Hepatocyte (in vitro differentiated cells): Measurements from ENCODE around the gene OSBPL5. TPM values are rescaled to one million over a fixed set of nuclear protein-coding genes. Genes with fewer than 3 reads are reported as not detected.

Experiments
- DNase-seq: peaks from one replicate; pipeline ENCODE4 v3.0.0-alpha.2; 2016; ENCODE audit warnings: low spot score
- H2AFZ ChIP-seq: fragments of 200-600 bp; sonication (generic); 2 replicates; pipeline ENCODE4 v1.6.0; 2016; ENCODE audit warnings: antibody characterized with exemption, mild to moderate bottlenecking
- H3K27ac ChIP-seq: fragments of 200-600 bp; sonication (generic); 2 replicates; pipeline ENCODE4 v1.5.1; 2016; ENCODE audit warnings: mild to moderate bottlenecking
- H3K27me3 ChIP-seq: fragments of 200-600 bp; sonication (generic); 2 replicates; pipeline ENCODE4 v1.6.1; 2016
- H3K36me3 ChIP-seq: fragments of 200-600 bp; sonication (generic); replicated peaks from 2 replicates; pipeline ENCODE4 v1.5.1; 2016; ENCODE audit warnings: low read depth; ENCODE audit not compliant: insufficient read depth
- H3K4me1 ChIP-seq: fragments of 200-600 bp; sonication (generic); 2 replicates; pipeline ENCODE4 v1.5.1; 2016; ENCODE audit warnings: mild to moderate bottlenecking, moderate library complexity; ENCODE audit not compliant: insufficient read depth
- H3K4me2 ChIP-seq: fragments of 200-600 bp; sonication (generic); 2 replicates; pipeline ENCODE4 v1.6.0; 2016
- H3K4me3 ChIP-seq: fragments of 200-600 bp; sonication (generic); 2 replicates; pipeline ENCODE4 v1.5.1; 2016; ENCODE audit warnings: mild to moderate bottlenecking
- H3K79me2 ChIP-seq: fragments of 200-600 bp; sonication (generic); 2 replicates; pipeline ENCODE4 v1.6.0; 2017; ENCODE audit warnings: mild to moderate bottlenecking
- H3K9me2 ChIP-seq: fragments of 200-600 bp; sonication (generic); replicated peaks from 2 replicates; pipeline ENCODE4 v1.6.0; 2017; ENCODE audit warnings: mild to moderate bottlenecking; ENCODE audit not compliant: insufficient read depth
- H3K9me3 ChIP-seq: fragments of 200-600 bp; sonication (generic); 2 replicates; pipeline ENCODE4 v1.5.1; 2016; ENCODE audit warnings: low read depth, mild to moderate bottlenecking
- H4K20me1 ChIP-seq: fragments of 200-600 bp; sonication (generic); 2 replicates; pipeline ENCODE4 v1.6.0; 2016; ENCODE audit warnings: mild to moderate bottlenecking; ENCODE audit not compliant: insufficient read depth, poor library complexity, severe bottlenecking
- EZH2 ChIP-seq: fragments of 200-600 bp; sonication (generic); IDR thresholded peaks from 2 replicates; pipeline ENCODE4 v1.6.1; 2016; ENCODE audit warnings: antibody characterized with exemption, mild to moderate bottlenecking, borderline replicate concordance
- EZH2phosphoT487 ChIP-seq: fragments of 200-600 bp; sonication (generic); IDR thresholded peaks from one replicate; pipeline ENCODE4 v1.6.1; 2018; ENCODE audit warnings: antibody characterized with exemption, mild to moderate bottlenecking, low read depth, moderate library complexity; ENCODE audit not compliant: unreplicated experiment, severe bottlenecking
- WGBS: methylation state at CpG from one replicate; pipeline ENCODE4 v1.1.6; 2016; ENCODE audit warnings: low lambda C conversion rate; ENCODE audit errors: missing lambda C conversion rate; 5-methylcytosine and 5-hydroxymethylcytosine counted together
- polyA plus RNA-seq: library from polyadenylated mRNA; unstranded; fragments of >200 nt; fragmentation: Nextera tagmentation; extraction: Ambion mirVana; gene quantifications from 2 replicates; pipeline ENCODE4 v1.2.1, GENCODE V29; 2016
- total RNA-seq: library from RNA; depleted of rRNA; stranded (reverse); fragments of >200 nt; gene quantifications from 2 replicates; pipeline ENCODE4 v1.2.3, GENCODE V29; 2014
- TF ChIP-seq, protein P1 (sequence below): fragments of 200-600 bp; sonication (generic); IDR thresholded peaks from 2 replicates; pipeline ENCODE4 v1.5.1; 2016; ENCODE audit warnings: antibody characterized with exemption, mild to moderate bottlenecking; ENCODE audit not compliant: poor library complexity

Gene OSBPL5
- total and polyA plus RNA-seq, 2 experiments from 2014 or later, result 9.0 to 12.5 TPM

GRCh38 chr11:3086671-3087150 lies 78.4 kb downstream of the OSBPL5 start:
- no peak overlapping the region for H3K27ac ChIP-seq
- no peaks in the 10 kb centered on the region for H3K79me2 ChIP-seq
- H3K9me3 ChIP-seq, result no peaks in the 10 kb centered on the region
- no peaks in the 10 kb centered on the region for H3K27me3 ChIP-seq
- 86% methylated on average over 9 of the region's 9 CpGs for WGBS
- DNase-seq, result no peak
- no peaks in the 10 kb centered on the region for H3K9me2 ChIP-seq
- H3K4me2 ChIP-seq, result no peak overlapping the region
- H3K4me3 ChIP-seq, result no peak overlapping the region
- H3K4me1 ChIP-seq, result no peaks in the 10 kb centered on the region
- no peaks in the 10 kb centered on the region for H3K36me3 ChIP-seq
- no peak overlapping the region for H2AFZ ChIP-seq
- no peaks in the 10 kb centered on the region for H4K20me1 ChIP-seq
- TF ChIP-seq EZH2phosphoT487, result no peak
- no peak for TF ChIP-seq EZH2
- TF ChIP-seq, protein P1, sequence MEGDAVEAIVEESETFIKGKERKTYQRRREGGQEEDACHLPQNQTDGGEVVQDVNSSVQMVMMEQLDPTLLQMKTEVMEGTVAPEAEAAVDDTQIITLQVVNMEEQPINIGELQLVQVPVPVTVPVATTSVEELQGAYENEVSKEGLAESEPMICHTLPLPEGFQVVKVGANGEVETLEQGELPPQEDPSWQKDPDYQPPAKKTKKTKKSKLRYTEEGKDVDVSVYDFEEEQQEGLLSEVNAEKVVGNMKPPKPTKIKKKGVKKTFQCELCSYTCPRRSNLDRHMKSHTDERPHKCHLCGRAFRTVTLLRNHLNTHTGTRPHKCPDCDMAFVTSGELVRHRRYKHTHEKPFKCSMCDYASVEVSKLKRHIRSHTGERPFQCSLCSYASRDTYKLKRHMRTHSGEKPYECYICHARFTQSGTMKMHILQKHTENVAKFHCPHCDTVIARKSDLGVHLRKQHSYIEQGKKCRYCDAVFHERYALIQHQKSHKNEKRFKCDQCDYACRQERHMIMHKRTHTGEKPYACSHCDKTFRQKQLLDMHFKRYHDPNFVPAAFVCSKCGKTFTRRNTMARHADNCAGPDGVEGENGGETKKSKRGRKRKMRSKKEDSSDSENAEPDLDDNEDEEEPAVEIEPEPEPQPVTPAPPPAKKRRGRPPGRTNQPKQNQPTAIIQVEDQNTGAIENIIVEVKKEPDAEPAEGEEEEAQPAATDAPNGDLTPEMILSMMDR, result no peak

- WGBS, result 98% methylated on average over 6 of the region's 8 CpGs
- Histone ChIP-seq H3K36me3 (no peaks in the 10 kb centered on the region), H3K4me1 (no peaks in the 10 kb centered on the region), H3K27me3 (no peaks in the 10 kb centered on the region), H2AFZ (no peak overlapping the region), H3K9me3 (no peaks in the 10 kb centered on the region), H3K4me3 (no peak overlapping the region), H3K4me2 (no peak overlapping the region), H4K20me1 (no peaks in the 10 kb centered on the region), H3K79me2 (no peaks in the 10 kb centered on the region), H3K9me2 (no peaks in the 10 kb centered on the region), H3K27ac (no peak overlapping the region)
- TF ChIP-seq, protein P1, result no peak
- no peak for TF ChIP-seq EZH2phosphoT487
- TF ChIP-seq EZH2, result no peak
- DNase-seq, result no peak
Observed at GRCh38 chr11:3086114-3086513, 79.0 kb downstream of the OSBPL5 start.

DNA sequence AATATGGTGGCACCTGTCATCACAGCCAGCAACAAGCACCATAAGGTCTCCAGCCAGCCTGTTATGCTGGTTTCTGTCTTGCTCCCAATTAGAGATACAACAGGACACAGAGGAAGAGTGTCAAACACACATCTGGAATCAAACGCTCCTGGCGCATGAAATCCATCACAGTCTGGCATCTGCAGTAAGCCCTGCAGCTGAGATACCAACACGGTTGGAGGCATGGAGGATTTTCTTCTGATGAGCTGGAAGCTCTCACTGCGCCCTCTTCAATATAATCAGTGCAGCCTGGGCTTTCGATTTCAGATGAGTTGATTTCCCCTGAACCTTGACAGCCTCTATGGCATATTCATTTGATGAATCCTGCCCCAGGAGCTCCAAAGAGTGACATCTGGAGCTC lies 80.1 kb downstream of the OSBPL5 start:
- Histone ChIP-seq H4K20me1 (no peaks in the 10 kb centered on the region), H3K9me2 (no peaks in the 10 kb centered on the region), H2AFZ (no peak overlapping the region), H3K79me2 (no peaks in the 10 kb centered on the region), H3K36me3 (no peaks in the 10 kb centered on the region), H3K27ac (no peak overlapping the region), H3K9me3 (no peaks in the 10 kb centered on the region), H3K4me1 (no peaks in the 10 kb centered on the region), H3K27me3 (no peaks in the 10 kb centered on the region), H3K4me3 (no peak overlapping the region), H3K4me2 (no peak overlapping the region)
- no peak for DNase-seq
- TF ChIP-seq, protein P1, result no peak
- no peak for TF ChIP-seq EZH2phosphoT487
- 75% methylated on average over 5 of the region's 5 CpGs for WGBS

DNA sequence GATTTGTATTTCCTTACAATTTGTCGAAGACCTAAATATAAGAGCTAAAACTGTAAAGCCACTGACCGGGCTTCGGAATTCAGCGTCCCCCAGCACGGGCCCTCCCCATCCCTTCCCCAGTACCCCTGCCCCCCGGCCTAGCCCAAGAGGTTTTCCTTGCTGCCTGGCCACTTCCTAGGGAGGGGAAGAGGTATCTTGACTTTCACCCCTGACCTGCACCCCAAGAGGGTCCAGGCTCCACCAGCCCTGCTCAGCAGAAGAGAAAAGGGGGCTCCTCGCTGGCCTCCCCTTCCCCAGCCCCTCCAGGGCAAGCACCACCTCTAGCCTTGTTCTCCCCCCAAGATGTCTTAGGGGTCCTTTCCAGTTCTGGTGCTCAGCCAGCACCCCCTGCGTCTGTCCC lies 81.8 kb downstream of the OSBPL5 start:
- no peaks in the 10 kb centered on the region for H3K27me3 ChIP-seq
- 93% methylated on average over 7 of the region's 8 CpGs for WGBS
- no peak overlapping the region for H3K4me3 ChIP-seq

More for the DNA sequence above, 81.8 kb downstream of the OSBPL5 start:
- H3K27ac ChIP-seq, result no peak overlapping the region
- H3K36me3 ChIP-seq, result no peaks in the 10 kb centered on the region
- H3K79me2 ChIP-seq, result no peaks in the 10 kb centered on the region
- no peaks in the 10 kb centered on the region for H3K4me1 ChIP-seq
- H4K20me1 ChIP-seq, result no peaks in the 10 kb centered on the region
- H3K4me2 ChIP-seq, result no peak overlapping the region
- H2AFZ ChIP-seq, result no peak overlapping the region
- DNase-seq, result no peak
- no peak for TF ChIP-seq EZH2phosphoT487
- TF ChIP-seq EZH2, result no peak
- TF ChIP-seq, protein P1, result no peak
- H3K9me3 ChIP-seq, result no peaks in the 10 kb centered on the region
- H3K9me2 ChIP-seq, result no peaks in the 10 kb centered on the region
